GM12875 (cell line): ENCODE results near the gene ADGRV1.

Experiments used
- H3K4me3 ChIP-seq: one replicate; pipeline ENCODE4 v1.5.1; 2011; ENCODE audit warnings: low read depth, low read length, control low read depth
- TF ChIP-seq, protein P1 (sequence below): IDR thresholded peaks from 2 replicates; pipeline ENCODE4 v1.5.1; 2011; ENCODE audit warnings: low read depth, mild to moderate bottlenecking, control low read depth, inconsistent platforms, low read length, moderate library complexity, borderline replicate concordance; ENCODE audit not compliant: insufficient read depth

ADGRV1 gene

GRCh38 chr5:90561766-90562165, 3.2 kb downstream of the ADGRV1 start:
- H3K4me3 ChIP-seq, result no peak overlapping the region

DNA sequence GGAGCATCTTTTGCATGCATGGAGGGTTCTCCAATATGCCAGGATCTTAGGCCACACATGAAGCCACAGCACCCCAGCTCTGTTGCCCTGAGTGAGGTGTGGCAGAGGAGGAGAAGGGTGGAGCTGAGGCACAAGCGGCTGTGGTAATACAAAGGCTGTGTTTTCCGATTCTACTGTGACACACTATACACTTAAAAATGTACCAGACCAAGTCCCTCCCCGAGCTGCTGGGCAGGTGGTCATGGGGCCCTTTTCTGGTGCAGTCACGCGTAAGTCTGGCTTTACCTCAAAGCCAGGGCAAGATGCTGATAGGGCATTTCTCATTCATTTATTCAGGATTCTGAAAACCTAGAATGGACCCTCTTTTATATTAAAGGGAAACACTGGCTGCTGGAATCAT, 3.7 kb downstream of the ADGRV1 start:
- TF ChIP-seq, protein P1, sequence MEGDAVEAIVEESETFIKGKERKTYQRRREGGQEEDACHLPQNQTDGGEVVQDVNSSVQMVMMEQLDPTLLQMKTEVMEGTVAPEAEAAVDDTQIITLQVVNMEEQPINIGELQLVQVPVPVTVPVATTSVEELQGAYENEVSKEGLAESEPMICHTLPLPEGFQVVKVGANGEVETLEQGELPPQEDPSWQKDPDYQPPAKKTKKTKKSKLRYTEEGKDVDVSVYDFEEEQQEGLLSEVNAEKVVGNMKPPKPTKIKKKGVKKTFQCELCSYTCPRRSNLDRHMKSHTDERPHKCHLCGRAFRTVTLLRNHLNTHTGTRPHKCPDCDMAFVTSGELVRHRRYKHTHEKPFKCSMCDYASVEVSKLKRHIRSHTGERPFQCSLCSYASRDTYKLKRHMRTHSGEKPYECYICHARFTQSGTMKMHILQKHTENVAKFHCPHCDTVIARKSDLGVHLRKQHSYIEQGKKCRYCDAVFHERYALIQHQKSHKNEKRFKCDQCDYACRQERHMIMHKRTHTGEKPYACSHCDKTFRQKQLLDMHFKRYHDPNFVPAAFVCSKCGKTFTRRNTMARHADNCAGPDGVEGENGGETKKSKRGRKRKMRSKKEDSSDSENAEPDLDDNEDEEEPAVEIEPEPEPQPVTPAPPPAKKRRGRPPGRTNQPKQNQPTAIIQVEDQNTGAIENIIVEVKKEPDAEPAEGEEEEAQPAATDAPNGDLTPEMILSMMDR, result no peak
- no peak overlapping the region for H3K4me3 ChIP-seq

More at GRCh38 chr5:90561766-90562165, 3.2 kb downstream of the ADGRV1 start:
- TF ChIP-seq, protein P1, result no peak

- TF ChIP-seq, protein P1, result no peak
Observed at GRCh38 chr5:90563108-90563507, 4.5 kb downstream of the ADGRV1 start.

GRCh38 chr5:90565491-90565890, 6.9 kb downstream of the ADGRV1 start:
- no peak overlapping the region for H3K4me3 ChIP-seq
- TF ChIP-seq, protein P1, result no peak

More at GRCh38 chr5:90563108-90563507, 4.5 kb downstream of the ADGRV1 start:
- no peak overlapping the region for H3K4me3 ChIP-seq

- TF ChIP-seq, protein P1, result no peak
- no peak overlapping the region for H3K4me3 ChIP-seq
Observed at GRCh38 chr5:90569084-90569483, 10.5 kb downstream of the ADGRV1 start.

- TF ChIP-seq, protein P1, result no peak
- no peak overlapping the region for H3K4me3 ChIP-seq
Observed at GRCh38 chr5:90570034-90570433, 11.4 kb downstream of the ADGRV1 start.

DNA sequence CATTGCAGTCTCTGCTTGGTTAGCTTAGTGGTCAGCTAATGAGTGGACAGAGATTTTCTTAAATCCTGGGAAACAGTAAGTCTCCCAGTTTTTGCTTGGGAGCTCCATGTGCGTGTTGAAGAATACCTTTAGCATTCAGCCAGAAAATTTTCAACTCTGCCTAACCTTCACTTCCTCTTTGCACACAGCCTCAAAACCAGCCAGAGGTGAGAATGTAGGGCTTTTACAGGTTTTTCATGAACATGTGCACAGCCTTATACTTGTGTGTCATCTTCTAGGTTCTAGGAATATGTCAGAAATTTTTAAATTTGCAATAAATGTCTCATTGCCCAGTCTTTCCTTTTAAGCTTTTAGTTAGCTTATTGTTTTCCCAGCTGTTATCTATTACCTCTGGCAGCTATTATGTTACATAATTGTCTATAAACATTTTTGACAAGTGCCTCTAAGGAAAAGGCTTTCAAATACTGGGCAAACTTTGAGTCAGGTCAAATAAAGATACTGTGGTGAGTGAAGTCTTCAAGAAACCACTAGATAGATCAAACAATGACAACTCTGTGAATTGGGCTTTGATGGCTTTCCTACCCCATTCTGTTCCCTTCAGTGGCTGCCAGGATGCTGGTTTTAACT, 12.7 kb downstream of the ADGRV1 start:
- H3K4me3 ChIP-seq, result no peak overlapping the region
- TF ChIP-seq, protein P1, result no peak
